Measurements from ENCODE around the gene SDF4. TPM values are rescaled to one million over a fixed set of nuclear protein-coding genes. Genes with fewer than 3 reads are reported as not detected.

SDF4 gene
- total RNA-seq, 1 donor from 2014 or later: 93.8 TPM

- H3K9me3 Mint-ChIP-seq: no peaks in the 10 kb centered on the region
- TF ChIP-seq CTCF (conservative IDR thresholded peaks at IDR 0.05): no peak
- H3K4me1 Mint-ChIP-seq: peaks cover 7% of the 10 kb centered on the region
- no peak overlapping the region for H3K27ac Mint-ChIP-seq (ENCODE audit: unreplicated experiment)
- no peak overlapping the region for H3K4me3 Mint-ChIP-seq
- DNase-seq (ENCODE audit: low read depth, low spot score): no peak
- peaks cover 9% of the 10 kb centered on the region for H3K27me3 Mint-ChIP-seq (ENCODE audit: low read depth)
- no peaks in the 10 kb centered on the region for H3K36me3 Mint-ChIP-seq (ENCODE audit: low read depth)
These were observed 20.9 kb downstream of the SDF4 start for GRCh38 chr1:1210726-1211540.

- Mint-ChIP-seq H3K4me3 (no peak overlapping the region), H3K27ac (ENCODE audit: unreplicated experiment) (no peak overlapping the region), H3K4me1 (peaks cover 7% of the 10 kb centered on the region), H3K36me3 (ENCODE audit: low read depth) (no peaks in the 10 kb centered on the region), H3K9me3 (no peaks in the 10 kb centered on the region), H3K27me3 (ENCODE audit: low read depth) (peaks cover 13% of the 10 kb centered on the region)
- DNase-seq (ENCODE audit: low read depth, low spot score): no peak
- no peak for TF ChIP-seq CTCF (conservative IDR thresholded peaks at IDR 0.05)
These were observed 22.9 kb downstream of the SDF4 start for GRCh38 chr1:1208713-1209433.

GRCh38 chr1:1207571-1207892 is 24.3 kb downstream of the SDF4 start:
- H3K9me3 Mint-ChIP-seq: no peaks in the 10 kb centered on the region
- DNase-seq (ENCODE audit: low read depth, low spot score): no peak
- H3K27me3 Mint-ChIP-seq (ENCODE audit: low read depth): peaks cover 13% of the 10 kb centered on the region
- no peaks in the 10 kb centered on the region for H3K36me3 Mint-ChIP-seq (ENCODE audit: low read depth)
- H3K27ac Mint-ChIP-seq (ENCODE audit: unreplicated experiment): no peak overlapping the region
- H3K4me3 Mint-ChIP-seq: no peak overlapping the region
- peaks cover 7% of the 10 kb centered on the region for H3K4me1 Mint-ChIP-seq
- no peak for TF ChIP-seq CTCF (conservative IDR thresholded peaks at IDR 0.05)

GRCh38 chr1:1206966-1207531 is 24.8 kb downstream of the SDF4 start:
- H3K27ac Mint-ChIP-seq (ENCODE audit: unreplicated experiment): no peak overlapping the region
- peaks cover 13% of the 10 kb centered on the region for H3K27me3 Mint-ChIP-seq (ENCODE audit: low read depth)
- TF ChIP-seq CTCF (conservative IDR thresholded peaks at IDR 0.05): no peak
- no peak overlapping the region for H3K4me3 Mint-ChIP-seq
- no peaks in the 10 kb centered on the region for H3K36me3 Mint-ChIP-seq (ENCODE audit: low read depth)
- peaks cover 7% of the 10 kb centered on the region for H3K4me1 Mint-ChIP-seq
- H3K9me3 Mint-ChIP-seq: no peaks in the 10 kb centered on the region
- no peak for DNase-seq (ENCODE audit: low read depth, low spot score)

- Mint-ChIP-seq H3K36me3 (ENCODE audit: low read depth) (no peaks in the 10 kb centered on the region), H3K4me3 (no peak within 1 kb of the TSS), H3K27ac (ENCODE audit: unreplicated experiment) (no peak within 1 kb of the TSS), H3K4me1 (peaks cover 7% of the 10 kb centered on the region), H3K27me3 (ENCODE audit: low read depth) (peaks cover 13% of the 10 kb centered on the region), H3K9me3 (no peaks in the 10 kb centered on the region)
- TF ChIP-seq CTCF (conservative IDR thresholded peaks at IDR 0.05): no peak
- no peak for DNase-seq (ENCODE audit: low read depth, low spot score)
These were observed 25.3 kb downstream of the SDF4 start, which contains the start of gene TNFRSF18 for GRCh38 chr1:1206376-1206965. TNFRSF18 (minus strand) TSS chr1:1206592; CDS start chr1:1206571, 21 bp downstream.
